HFFc6 (cell line): ENCODE results near the gene ILF2. TPM values are rescaled to one million over a fixed set of nuclear protein-coding genes. Genes with fewer than 3 reads are reported as not detected.

Experiments
- DNase-seq: peaks from one replicate; pipeline ENCODE4 v3.0.0-alpha.2; 2018
- H3K27ac Mint-ChIP-seq: 2 replicates; pipeline ENCODE4 v1.8.0; 2020; ENCODE audit warnings: mild to moderate bottlenecking, mixed read lengths
- H3K27me3 Mint-ChIP-seq: 2 replicates; pipeline ENCODE4 v1.8.0; 2021; ENCODE audit warnings: mild to moderate bottlenecking, moderate library complexity, mixed read lengths; ENCODE audit not compliant: insufficient read depth
- H3K36me3 Mint-ChIP-seq: 2 replicates; pipeline ENCODE4 v1.8.0; 2021; ENCODE audit warnings: low read depth, mixed read lengths
- H3K4me1 Mint-ChIP-seq: 2 replicates; pipeline ENCODE4 v1.8.0; 2020; ENCODE audit warnings: low read depth, mixed read lengths
- H3K4me3 Mint-ChIP-seq: 2 replicates; pipeline ENCODE4 v1.8.0; 2020; ENCODE audit warnings: mild to moderate bottlenecking, moderate library complexity, mixed read lengths
- H3K9me3 Mint-ChIP-seq: 2 replicates; pipeline ENCODE4 v1.8.0; 2020; ENCODE audit warnings: mild to moderate bottlenecking, mixed read lengths
- total RNA-seq, 6 experiments: library from RNA; stranded (reverse); fragmentation: NEBNext Ultra II Directional; extraction: Animal tissue kit (Norgen Biotek cat#: 25700); gene quantifications; 2 replicates in 1 of 6; 3 replicates in 5 of 6; pipeline ENCODE4 v1.2.3, GENCODE V29; 2021
- TF ChIP-seq, protein P1 (sequence below): fragments of 200-600 bp; sonication (generic); IDR thresholded peaks from 2 replicates; pipeline ENCODE4 v1.5.0; 2021; ENCODE audit warnings: antibody characterized with exemption, mild to moderate bottlenecking

ILF2 gene
- total RNA-seq, 6 experiments from 2014 or later: 127 to 169 (median 156) TPM

DNA sequence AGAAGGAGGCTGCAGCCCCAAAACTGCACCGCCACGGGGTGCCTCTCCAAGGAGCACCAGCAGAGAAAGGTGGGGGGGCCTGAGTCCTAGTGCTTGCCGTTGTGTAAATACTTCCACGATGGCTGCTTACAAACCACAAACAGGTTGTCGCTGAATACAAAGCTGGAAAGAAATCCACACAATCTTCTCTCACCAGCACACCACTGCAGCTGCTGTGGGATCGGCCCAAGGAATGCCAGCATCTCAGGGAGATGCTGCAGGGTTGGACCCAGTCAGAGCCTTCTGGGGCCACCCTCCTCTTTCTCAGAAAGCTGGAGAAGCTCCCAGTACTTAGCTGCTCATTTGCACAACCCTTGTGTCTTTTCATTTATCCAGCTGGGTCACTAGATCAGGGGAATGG is 51.6 kb downstream of the ILF2 start:
- no peak for DNase-seq
- Mint-ChIP-seq H3K27ac (no peak overlapping the region), H3K36me3 (peaks cover 24% of the 10 kb centered on the region), H3K4me3 (no peak overlapping the region), H3K9me3 (no peaks in the 10 kb centered on the region), H3K27me3 (peaks cover 3% of the 10 kb centered on the region; the same call in 1 of the 2 replicates), H3K4me1 (peaks cover 41% of the 10 kb centered on the region)
- TF ChIP-seq, protein P1, sequence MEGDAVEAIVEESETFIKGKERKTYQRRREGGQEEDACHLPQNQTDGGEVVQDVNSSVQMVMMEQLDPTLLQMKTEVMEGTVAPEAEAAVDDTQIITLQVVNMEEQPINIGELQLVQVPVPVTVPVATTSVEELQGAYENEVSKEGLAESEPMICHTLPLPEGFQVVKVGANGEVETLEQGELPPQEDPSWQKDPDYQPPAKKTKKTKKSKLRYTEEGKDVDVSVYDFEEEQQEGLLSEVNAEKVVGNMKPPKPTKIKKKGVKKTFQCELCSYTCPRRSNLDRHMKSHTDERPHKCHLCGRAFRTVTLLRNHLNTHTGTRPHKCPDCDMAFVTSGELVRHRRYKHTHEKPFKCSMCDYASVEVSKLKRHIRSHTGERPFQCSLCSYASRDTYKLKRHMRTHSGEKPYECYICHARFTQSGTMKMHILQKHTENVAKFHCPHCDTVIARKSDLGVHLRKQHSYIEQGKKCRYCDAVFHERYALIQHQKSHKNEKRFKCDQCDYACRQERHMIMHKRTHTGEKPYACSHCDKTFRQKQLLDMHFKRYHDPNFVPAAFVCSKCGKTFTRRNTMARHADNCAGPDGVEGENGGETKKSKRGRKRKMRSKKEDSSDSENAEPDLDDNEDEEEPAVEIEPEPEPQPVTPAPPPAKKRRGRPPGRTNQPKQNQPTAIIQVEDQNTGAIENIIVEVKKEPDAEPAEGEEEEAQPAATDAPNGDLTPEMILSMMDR: no peak

DNA sequence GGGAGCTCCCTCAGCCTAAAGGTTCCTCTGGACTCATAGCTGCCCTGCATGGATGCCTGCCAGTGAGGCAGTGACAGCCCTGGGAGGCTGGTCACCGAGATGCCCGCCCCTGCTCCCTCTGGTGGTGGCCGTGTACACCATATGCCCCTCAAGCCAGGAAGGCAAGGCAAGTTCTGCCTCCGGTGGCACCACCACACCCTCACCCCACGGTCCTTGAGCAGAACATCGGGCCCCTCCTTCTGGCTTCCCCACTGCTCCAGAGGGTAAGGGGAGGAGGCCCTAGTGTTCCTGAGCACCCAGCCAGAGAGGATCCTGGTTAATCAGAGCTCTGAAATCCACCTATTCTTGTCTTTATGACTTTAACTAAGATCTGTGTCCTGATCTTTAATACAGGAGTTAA is 53.1 kb downstream of the ILF2 start:
- H3K27ac Mint-ChIP-seq: peak overlapping the region; percentile 73
- TF ChIP-seq, protein P1: peak; percentile 91
- H3K4me1 Mint-ChIP-seq: peaks cover 44% of the 10 kb centered on the region
- peaks cover 3% of the 10 kb centered on the region; the same call in 1 of the 2 replicates for H3K27me3 Mint-ChIP-seq
- H3K36me3 Mint-ChIP-seq: peaks cover 13% of the 10 kb centered on the region
- H3K4me3 Mint-ChIP-seq: no peak overlapping the region
- peak; percentile 71 for DNase-seq
- H3K9me3 Mint-ChIP-seq: no peaks in the 10 kb centered on the region

DNA sequence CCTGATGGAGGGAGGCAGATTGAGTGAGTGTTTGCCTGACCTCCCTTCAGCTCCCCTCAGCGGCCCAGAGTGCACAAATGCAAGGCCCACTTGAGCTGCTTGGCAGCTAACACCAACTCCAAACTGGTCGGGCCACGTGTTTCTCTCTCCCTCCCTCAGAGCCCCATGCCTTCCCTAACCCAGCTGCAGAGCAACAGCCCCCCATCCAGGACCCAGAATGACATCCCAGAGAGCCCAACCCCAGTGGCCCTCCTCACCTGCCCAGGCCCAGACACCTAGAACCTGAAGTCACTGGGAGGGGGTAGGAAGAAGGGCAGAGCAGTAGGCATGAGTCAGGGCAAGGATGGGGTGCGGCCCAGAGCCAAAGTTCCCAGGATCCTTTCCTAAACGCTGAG is 53.9 kb downstream of the ILF2 start:
- Mint-ChIP-seq H3K9me3 (no peaks in the 10 kb centered on the region), H3K36me3 (peaks cover 11% of the 10 kb centered on the region), H3K27ac (peak overlapping the region; percentile 73), H3K4me1 (peaks cover 44% of the 10 kb centered on the region), H3K27me3 (peaks cover 3% of the 10 kb centered on the region; the same call in 1 of the 2 replicates), H3K4me3 (peak overlapping the region; percentile 16; the same call in 1 of the 2 replicates)
- no peak for DNase-seq
- TF ChIP-seq, protein P1: no peak

DNA sequence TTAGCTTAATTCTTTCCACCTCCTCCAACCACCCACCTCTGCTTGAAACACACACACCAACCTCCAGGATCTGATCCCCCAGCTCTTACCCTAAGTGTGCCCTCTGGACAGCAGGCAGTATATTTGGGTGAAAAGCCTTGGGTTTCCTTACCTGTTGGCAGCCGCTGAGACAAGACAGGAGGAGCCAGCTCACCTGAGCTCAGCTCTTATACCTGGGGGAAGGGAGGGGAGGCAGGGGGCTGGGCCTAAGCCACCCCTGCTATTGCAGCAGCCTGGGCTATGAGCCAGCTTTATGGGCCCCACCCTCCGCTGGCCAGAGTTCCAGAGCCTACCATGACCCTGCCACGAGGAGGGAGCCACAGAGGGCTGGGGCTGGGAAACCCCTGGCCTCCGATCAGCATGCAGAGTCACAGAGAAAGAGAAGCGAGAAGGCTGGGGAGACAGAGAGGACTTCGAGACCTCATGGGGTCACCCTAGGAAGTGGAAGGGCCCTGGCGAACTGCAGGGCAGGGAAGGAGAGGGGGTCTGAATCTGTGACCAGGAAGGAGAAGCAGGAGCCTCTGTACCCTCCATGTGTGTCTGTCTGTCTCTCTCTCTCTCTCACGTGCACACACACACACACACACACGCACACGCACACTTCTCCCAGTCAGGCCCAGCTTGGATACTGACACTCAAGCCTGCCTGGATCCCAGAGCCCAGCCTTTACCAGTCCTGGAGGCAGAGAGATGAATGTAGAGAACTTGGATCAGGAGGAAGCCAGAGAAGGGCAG is 54.5 kb downstream of the ILF2 start, which contains the start of gene S100A14:
Gene S100A14, minus strand, starts transcription at position 182 of the 773 bp plus-strand sequence. CDS start 467 bp downstream, outside the sequence.
- Mint-ChIP-seq H3K36me3 (peaks cover 17% of the 10 kb centered on the region), H3K9me3 (no peaks in the 10 kb centered on the region), H3K4me1 (peaks cover 49% of the 10 kb centered on the region), H3K27ac (peak within 1 kb of the TSS; percentile 73), H3K27me3 (peaks cover 3% of the 10 kb centered on the region; the same call in 1 of the 2 replicates), H3K4me3 (peak within 1 kb of the TSS; percentile 16; the same call in 1 of the 2 replicates)
- TF ChIP-seq, protein P1: no peak
- DNase-seq: no peak

DNA sequence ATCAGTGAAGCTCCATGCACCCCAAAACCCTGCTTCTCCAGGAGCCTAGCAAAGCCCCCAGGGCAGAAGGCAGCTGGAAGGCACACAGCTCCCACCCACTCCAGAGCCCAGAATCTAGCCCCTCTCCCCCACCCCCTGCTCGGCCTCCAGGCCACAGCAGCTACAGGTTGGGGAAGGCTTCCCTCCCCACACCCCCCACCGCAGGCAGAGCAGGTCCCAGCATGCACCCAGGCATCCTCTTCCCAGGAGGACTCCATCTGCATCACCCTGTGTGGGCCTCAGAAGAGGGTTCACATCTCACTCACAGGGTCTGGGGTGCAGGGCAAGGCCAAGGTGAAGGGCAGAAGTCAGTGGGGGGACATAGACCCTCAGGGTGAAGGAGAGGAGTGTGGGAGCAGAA is 55.4 kb downstream of the ILF2 start:
- peaks cover 58% of the 10 kb centered on the region for H3K4me1 Mint-ChIP-seq
- no peak overlapping the region for H3K27ac Mint-ChIP-seq

More for the DNA sequence above, 55.4 kb downstream of the ILF2 start:
- Mint-ChIP-seq H3K4me3 (no peak overlapping the region), H3K9me3 (no peaks in the 10 kb centered on the region), H3K27me3 (peaks cover 3% of the 10 kb centered on the region; the same call in 1 of the 2 replicates), H3K36me3 (peaks cover 18% of the 10 kb centered on the region)
- DNase-seq: no peak
- TF ChIP-seq, protein P1: no peak
